NCI-H1048 (cell line): ENCODE data around the gene SLC6A15.

Experiments
- DNase-seq: peaks from one replicate; lab custom pipeline; 2025; lab: John Stamatoyannopoulos, UW

Gene SLC6A15

GRCh38 chr12:84912198-84913128 is at the start of gene SLC6A15:
TSS of gene SLC6A15 (minus strand) at chr12:84912799. CDS start at chr12:84892120, 20,679 bp downstream.
- DNase-seq: no peak

DNA sequence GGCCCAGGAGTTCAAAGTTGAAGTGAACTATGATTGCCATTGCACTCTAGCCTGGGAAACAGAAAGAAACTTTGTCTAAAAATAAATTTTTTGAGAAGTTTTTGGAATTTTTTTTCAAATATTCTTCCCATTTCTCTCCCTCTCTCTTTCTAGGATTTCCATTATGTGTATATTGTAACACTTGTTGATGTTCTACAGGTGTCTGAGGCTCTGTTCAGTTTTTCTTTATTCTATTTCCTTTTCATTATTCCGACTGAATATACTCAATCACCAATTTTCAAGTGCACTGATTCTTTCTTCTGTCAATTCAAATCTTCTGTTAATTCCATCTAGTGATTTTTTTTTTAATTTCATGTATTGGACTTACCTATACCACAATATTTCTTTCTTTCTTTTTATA is 48.3 kb upstream of the SLC6A15 start:
- DNase-seq: no peak

DNA sequence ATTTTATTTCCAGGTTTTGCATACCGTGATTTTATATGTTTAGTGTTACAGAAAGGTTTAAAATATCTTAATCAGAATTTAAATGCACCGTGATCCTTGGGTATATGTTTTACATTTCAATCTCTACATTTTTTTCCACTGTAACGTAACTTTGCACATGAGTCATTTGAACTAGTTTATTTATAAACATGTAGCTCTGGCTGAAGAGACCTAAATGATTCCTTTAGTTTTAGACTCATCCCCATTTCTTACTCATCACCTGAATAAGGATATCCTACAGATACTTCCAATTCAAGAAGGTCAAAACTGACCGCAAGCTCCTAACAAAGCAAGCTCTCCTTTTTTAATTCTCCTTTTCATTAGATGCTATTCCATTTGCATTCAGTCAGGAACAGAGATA is 42.7 kb upstream of the SLC6A15 start:
- no peak for DNase-seq

DNA sequence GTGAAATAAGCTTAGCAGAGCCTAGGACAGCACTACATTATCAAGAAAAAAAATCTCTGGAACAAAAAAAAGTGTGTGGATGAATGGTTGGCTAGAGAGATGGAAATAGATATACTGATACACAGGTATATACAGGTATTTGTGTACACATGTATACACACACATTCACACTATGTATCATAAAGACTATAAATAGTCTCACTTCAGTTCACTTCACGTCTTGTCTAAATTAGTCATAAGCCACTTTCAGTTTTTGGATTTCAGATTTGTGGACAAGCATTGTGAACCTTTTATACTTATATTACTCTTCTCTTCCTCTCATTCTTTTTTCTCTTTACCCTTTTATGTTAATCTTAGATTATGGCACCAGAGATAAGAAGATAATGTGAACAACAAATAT is 41.8 kb upstream of the SLC6A15 start:
- DNase-seq: no peak

GRCh38 chr12:84950971-84951546 is 38.5 kb upstream of the SLC6A15 start:
- DNase-seq: no peak

GRCh38 chr12:84946753-84947152 is 34.2 kb upstream of the SLC6A15 start:
- DNase-seq: no peak

DNA sequence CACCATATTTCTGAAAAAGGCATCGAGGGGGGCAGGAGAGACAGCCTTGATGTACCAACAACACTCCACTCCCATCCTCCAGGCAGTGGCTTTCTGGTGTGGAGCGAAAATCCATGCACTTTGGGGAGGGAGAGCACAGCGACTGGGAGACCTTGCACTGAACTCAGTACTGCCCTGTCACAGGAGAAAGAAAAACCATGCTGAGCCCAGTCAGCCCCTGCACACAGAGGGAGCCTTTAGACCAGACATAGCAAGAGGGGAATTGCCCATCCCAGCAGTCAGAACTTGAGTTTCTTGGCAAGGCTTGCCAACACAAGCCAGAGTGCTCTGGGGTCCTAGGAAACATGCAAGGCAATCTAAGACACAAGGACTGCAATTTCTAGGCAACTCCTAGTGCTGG is 24.8 kb upstream of the SLC6A15 start:
- DNase-seq: no peak

DNA sequence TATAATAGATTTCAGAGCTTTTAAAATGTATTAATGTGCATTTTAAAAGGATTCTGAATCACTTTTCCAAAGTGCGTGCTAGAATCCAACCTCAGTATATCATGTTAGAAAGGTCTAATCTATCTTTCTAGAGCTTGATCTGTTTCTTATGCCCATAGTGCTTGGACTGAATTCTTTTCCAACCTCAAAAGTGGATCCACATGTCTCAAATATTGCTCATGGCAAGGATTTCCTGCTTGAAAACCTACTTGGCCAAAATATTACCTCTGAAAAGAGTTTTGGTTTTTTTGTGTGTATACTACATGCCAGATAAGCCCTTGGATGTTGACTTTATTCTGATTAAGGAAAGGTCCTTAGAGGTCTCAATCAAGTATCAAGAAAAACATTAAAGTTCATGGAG is 16.9 kb upstream of the SLC6A15 start:
- DNase-seq: no peak

DNA sequence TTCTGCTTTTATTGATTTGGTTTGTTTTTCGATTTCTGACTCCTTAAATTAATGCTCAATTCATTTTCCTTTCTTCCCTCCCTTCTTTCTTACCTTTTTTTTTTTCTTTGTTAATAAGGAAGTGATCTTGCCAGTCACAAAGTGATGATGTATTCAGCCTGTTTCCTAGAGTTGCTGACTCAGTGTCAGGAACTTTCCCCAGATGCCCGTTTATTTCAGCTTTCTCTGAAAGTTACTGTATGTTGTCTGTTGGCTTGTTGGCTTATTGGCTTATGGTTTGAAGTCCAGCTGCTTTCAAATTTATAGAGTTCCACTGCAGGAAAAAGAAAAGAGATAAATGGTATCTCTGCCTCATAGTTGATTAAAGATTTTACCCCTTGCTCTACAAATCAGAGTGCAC is 12.4 kb upstream of the SLC6A15 start:
- DNase-seq: no peak

DNA sequence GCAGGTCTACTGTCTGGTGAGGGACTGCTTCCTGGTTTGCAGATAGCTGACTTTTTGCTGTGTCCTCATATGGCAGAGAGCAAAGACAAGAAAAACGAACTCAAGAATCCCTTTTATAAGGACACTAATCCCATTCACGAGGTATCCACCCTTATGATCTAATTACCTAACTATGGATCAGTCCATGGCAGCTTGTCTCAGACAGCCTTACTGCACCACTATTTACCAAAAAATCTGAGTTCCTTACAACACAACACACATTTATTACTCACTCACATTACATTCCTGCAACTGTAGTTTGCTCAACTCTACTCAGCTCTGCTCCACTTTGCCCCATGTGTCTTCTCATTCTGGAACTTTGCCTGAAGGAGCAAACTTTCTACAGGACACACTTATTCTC is 10.1 kb upstream of the SLC6A15 start:
- no peak for DNase-seq

DNA sequence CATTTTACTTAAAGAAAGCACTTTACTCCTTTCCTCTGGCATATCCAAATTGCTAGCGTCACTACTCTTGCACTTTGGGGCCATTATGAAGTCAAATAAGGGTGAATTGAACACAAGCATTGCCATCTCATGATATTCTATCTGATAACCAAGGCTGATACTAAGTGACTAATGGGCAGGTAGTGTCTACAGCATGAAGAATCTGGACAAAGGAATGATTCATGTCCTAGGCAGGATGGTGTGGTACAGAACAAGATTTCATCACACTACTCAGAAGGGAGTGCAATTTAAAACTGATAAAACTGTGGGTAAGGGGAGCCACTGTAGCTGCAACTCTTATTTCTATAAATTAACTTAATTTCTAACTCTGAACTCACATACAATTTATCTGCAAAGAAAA is 7.7 kb upstream of the SLC6A15 start:
- no peak for DNase-seq

- no peak for DNase-seq
Observed at GRCh38 chr12:84919271-84919670, 6.7 kb upstream of the SLC6A15 start.

- DNase-seq: no peak
Observed at GRCh38 chr12:84913129-84913515, 523 bp upstream of the SLC6A15 start.

GRCh38 chr12:84911271-84912197 is 1.1 kb downstream of the SLC6A15 start:
- no peak for DNase-seq

DNA sequence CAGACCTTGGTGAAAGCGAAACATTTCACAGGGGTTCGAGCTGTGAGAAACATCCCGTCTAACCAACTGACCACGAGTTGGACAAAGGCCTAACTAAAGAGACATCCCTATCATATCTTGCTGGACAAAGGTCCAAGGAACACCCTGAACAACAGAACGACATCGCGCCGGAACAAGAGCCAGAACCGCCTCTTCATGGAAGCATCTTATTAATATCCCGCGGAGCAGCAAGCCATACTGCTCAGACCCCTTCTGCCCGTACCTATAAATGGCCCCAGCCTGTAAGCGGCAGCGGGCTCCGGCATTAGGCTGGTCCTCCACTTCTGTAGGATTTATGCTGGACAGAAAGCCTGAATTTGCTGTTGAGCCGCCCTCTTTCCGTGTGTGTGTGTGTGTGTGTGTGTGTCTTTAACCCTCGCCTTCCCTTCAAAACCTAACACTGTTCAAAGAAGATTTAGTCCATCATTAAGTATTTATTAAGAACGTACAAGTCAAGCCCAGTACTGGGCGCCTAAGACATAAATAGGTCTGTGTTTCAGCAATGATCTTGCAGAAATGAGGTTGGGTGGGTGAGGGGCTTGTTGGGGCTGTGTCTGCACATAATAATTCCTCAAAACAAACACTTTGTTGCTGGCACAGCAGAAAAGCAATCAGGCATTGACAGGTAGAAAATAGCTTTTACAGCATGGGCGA is 1.9 kb downstream of the SLC6A15 start:
- no peak for DNase-seq

- DNase-seq: no peak
Observed at GRCh38 chr12:84904051-84904450, 8.5 kb downstream of the SLC6A15 start.

GRCh38 chr12:84891106-84891838 is 21.3 kb downstream of the SLC6A15 start:
- no peak for DNase-seq

GRCh38 chr12:84889818-84890217 is 22.8 kb downstream of the SLC6A15 start:
- no peak for DNase-seq

DNA sequence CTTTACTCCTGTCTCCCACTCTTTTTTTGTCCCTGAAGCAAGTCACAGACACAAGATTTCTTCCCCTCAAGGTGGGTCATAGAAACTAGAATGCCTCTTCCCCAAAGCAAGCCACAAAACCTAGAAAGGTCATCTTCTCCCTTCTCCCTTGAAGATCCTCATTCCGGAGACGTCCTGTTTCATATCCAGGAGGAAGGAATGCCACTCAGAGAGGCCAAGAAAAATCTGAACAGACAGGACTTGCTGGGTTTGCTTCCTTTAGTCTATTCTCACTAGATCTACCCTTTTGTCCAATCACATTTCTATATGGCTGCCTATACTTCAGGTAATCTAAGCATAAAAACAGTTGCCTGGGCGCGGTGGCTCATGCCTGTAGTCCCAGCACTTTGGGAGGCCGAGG is 23.7 kb downstream of the SLC6A15 start:
- no peak for DNase-seq

- DNase-seq: no peak
Observed at GRCh38 chr12:84877340-84877739, 35.3 kb downstream of the SLC6A15 start.

- no peak for DNase-seq
Observed at GRCh38 chr12:84875241-84875640, 37.4 kb downstream of the SLC6A15 start.
